Measurements from ENCODE around the gene ZCCHC7. TPM values are rescaled to one million over a fixed set of nuclear protein-coding genes. Genes with fewer than 3 reads are reported as not detected.

ZCCHC7 gene
- total and polyA plus RNA-seq, 9 of the 15 experiments (the other 6 are each of a cell fraction or from before 2014, with no cell fraction given), result 34.1 to 68.9 (median 48.8) TPM

DNA sequence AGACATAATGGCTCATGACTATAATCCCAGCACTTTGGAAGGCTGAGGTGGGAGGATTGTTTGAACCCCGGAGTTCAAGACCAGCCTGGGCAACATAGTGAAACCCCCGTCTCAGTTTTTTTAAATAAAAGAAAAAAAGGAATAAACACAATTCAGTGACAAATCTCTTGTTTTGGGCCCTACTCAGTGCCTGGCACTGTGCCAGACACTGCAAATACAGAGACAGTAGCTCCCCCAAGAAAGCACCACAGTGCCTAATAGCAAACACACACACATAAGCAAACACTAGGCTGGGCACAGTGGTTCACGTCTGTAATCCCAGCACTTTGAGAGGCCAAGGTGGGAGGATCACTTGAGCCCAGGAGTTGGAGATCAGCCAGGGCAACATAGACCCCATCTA is 252.5 kb downstream of the ZCCHC7 start (continued):
- TF ChIP-seq CBX8 (IDR thresholded peaks at IDR 0.05; ENCODE audit: borderline replicate concordance, extremely low read depth, low read depth, low read length, poor library complexity, severe bottlenecking) (no peak), NONO (IDR thresholded peaks at IDR 0.05; ENCODE audit: low read depth in 2 of 2, low read length in 1 of 2) (no peak), RAD21 (CRISPR knock-in tag; conservative IDR thresholded peaks at IDR 0.05 in 1 of 2, IDR thresholded peaks at IDR 0.05 in 1 of 2) (0 out of 4 replicates have a peak, but pooled peaks of 1 of the 2 experiments have one; percentile 9)

DNA sequence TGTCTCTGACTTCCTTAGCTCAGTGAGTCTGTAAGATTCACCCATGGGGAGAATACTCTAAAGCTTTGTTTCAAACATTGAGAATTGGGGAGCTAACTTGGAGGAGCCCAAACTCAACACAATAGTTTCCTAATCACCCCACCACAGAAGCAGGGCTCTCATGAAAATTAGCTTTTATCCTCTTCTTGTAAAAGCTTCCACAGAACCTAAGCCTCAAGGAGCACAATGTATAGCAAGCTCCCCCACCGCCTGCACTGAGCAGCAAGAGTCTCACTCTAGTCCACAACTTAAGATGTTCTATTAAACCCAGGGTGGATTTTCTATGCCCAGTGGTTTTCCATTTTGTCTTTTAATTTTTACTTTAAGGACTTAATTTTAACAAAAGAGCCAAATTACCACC is 253.2 kb downstream of the ZCCHC7 start:
- Histone ChIP-seq H3K4me3 (no peak overlapping the region), H3K4me1 (replicated peaks in 1 of 2; ENCODE audit: control insufficient read depth in 2 of 2, insufficient read depth in 2 of 2, low read length in 2 of 2) (peaks cover 5% of the 10 kb centered on the region in 2 experiments; a peak in 3 of 5 replicates), H3K36me3 (ENCODE audit: control insufficient read depth, insufficient read depth, low read length) (no peaks in the 10 kb centered on the region), H3K79me2 (ENCODE audit: control insufficient read depth, insufficient read depth, low read length) (no peaks in the 10 kb centered on the region), H3K27me3 (ENCODE audit: control insufficient read depth in 2 of 2, insufficient read depth in 2 of 2, low read length in 2 of 2) (peaks cover 4 to 17% of the 10 kb centered on the region in 2 experiments; a peak in 3 of 5 replicates), H3K4me2 (ENCODE audit: insufficient read depth, low read length) (no peak overlapping the region), H2AFZ (ENCODE audit: low read depth, low read length) (no peak overlapping the region), H4K20me1 (replicated peaks; ENCODE audit: control insufficient read depth, insufficient read depth, low read length) (no peaks in the 10 kb centered on the region), H3K9me3 (replicated peaks; ENCODE audit: control insufficient read depth, insufficient read depth, low read depth, low read length) (no peaks in the 10 kb centered on the region), H3K9me1 (ENCODE audit: control insufficient read depth, insufficient read depth, low read length) (no peaks in the 10 kb centered on the region), H3K27ac (ENCODE audit: extremely low read depth, low read depth, low read length) (no peak overlapping the region), H3K9ac (ENCODE audit: insufficient read depth in 1 of 2, low read depth in 2 of 2, low read length in 2 of 2) (no peak overlapping the region)
- in situ Hi-C loops (cut with MboI) (no loop called here), intact Hi-C loops (cut with micrococcal nuclease) (no loop called here)
- POLR2A ChIA-PET, result interaction anchor here (0.7 to 1.3 kb wide), 2 partner anchors 63 to 294 kb away, joined by 3 to 5 read pairs; no protein-coding TSS in a partner anchor
- TF ChIP-seq, protein P1, sequence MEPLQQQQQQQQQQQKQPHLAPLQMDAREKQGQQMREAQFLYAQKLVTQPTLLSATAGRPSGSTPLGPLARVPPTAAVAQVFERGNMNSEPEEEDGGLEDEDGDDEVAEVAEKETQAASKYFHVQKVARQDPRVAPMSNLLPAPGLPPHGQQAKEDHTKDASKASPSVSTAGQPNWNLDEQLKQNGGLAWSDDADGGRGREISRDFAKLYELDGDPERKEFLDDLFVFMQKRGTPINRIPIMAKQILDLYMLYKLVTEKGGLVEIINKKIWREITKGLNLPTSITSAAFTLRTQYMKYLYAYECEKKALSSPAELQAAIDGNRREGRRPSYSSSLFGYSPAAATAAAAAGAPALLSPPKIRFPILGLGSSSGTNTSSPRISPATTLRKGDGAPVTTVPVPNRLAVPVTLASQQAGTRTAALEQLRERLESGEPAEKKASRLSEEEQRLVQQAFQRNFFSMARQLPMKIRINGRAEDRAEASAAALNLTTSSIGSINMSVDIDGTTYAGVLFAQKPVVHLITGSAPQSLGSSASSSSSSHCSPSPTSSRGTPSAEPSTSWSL (CRISPR knock-in tag; IDR thresholded peaks at IDR 0.05; ENCODE audit: borderline replicate concordance), result no peak
- ATAC-seq (no peak), DNase-seq (ENCODE audit: extremely low read depth in 1 of 4, low spot score in 3 of 4) (no peak), FAIRE-seq (no peak)
- 39% methylated on average over 1 of the region's 1 CpG for whole genome bisulfite sequencing (ENCODE audit: insufficient coverage, low coverage, missing lambda C conversion rate)
- CTCF ChIA-PET (ENCODE audit: low intra/inter-chr PET ratio), result no interaction called here
- BruUV-seq (replicated peaks), result no TSS peak
